Measurements from ENCODE around the gene ERCC6. TPM values are rescaled to one million over a fixed set of nuclear protein-coding genes. Genes with fewer than 3 reads are reported as not detected.

ERCC6 gene
- total and polyA plus RNA-seq, 2 experiments from 2014 or later, result 5.4 to 9.7 TPM

DNA sequence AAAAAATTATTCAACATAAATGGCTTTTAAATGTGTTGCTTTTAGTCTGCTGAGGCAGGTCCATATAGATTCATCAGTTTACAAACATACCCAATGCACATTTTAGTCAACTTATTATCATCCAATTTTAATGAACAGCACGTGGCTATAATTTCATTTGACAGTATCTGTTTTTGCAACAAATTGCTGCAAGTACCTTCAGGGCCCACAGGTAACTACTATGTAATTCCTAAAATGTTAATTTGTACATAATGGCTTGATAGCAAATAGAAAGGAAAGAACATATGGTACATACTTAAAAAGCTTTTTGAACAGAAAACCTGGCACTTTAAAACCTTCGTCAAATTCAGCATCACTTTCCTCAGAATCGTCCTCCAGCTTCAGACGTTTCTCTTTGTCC lies 33.3 kb downstream of the ERCC6 start:
- Histone ChIP-seq H3K9me3 (ENCODE audit: low read depth) (no peaks in the 10 kb centered on the region), H3K27me3 (no peaks in the 10 kb centered on the region), H3K4me1 (ENCODE audit: low read depth) (no peaks in the 10 kb centered on the region), H3K36me3 (peaks cover 3% of the 10 kb centered on the region), H3K4me3 (no peak overlapping the region), H3K27ac (no peak overlapping the region)
- TF ChIP-seq, protein P1, sequence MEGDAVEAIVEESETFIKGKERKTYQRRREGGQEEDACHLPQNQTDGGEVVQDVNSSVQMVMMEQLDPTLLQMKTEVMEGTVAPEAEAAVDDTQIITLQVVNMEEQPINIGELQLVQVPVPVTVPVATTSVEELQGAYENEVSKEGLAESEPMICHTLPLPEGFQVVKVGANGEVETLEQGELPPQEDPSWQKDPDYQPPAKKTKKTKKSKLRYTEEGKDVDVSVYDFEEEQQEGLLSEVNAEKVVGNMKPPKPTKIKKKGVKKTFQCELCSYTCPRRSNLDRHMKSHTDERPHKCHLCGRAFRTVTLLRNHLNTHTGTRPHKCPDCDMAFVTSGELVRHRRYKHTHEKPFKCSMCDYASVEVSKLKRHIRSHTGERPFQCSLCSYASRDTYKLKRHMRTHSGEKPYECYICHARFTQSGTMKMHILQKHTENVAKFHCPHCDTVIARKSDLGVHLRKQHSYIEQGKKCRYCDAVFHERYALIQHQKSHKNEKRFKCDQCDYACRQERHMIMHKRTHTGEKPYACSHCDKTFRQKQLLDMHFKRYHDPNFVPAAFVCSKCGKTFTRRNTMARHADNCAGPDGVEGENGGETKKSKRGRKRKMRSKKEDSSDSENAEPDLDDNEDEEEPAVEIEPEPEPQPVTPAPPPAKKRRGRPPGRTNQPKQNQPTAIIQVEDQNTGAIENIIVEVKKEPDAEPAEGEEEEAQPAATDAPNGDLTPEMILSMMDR (IDR thresholded peaks at IDR 0.05; ENCODE audit: low read depth, low read length), result no peak
- no peak for DNase-seq (ENCODE audit: low read depth in 1 of 2, low spot score in 1 of 2)

DNA sequence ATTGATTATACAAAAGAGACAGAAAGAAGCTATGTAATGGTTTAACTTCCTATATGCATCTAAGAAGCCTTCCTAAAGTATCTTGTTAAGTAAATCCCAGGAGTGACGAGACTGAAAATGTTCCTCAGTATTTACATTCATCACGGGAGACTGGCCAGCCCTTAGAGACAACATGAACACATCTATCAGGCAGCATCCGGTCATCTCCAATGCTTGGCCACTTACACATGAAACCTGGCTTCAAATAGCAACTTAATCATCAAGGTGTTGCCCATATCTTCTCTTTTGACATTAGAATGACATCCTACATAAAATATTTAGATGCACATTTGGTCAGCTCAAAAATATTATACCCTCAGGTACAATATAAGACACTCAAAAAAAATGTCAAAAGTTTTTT lies 33.8 kb downstream of the ERCC6 start:
- H3K9me3 ChIP-seq (ENCODE audit: low read depth), result no peaks in the 10 kb centered on the region
- TF ChIP-seq, protein P1 (IDR thresholded peaks at IDR 0.05; ENCODE audit: low read depth, low read length), result no peak
- no peak overlapping the region for H3K27ac ChIP-seq
- H3K4me1 ChIP-seq (ENCODE audit: low read depth), result no peaks in the 10 kb centered on the region
- H3K27me3 ChIP-seq, result no peaks in the 10 kb centered on the region
- H3K36me3 ChIP-seq, result peaks cover 3% of the 10 kb centered on the region
- no peak overlapping the region for H3K4me3 ChIP-seq
- no peak for DNase-seq (ENCODE audit: low read depth in 1 of 2, low spot score in 1 of 2)

DNA sequence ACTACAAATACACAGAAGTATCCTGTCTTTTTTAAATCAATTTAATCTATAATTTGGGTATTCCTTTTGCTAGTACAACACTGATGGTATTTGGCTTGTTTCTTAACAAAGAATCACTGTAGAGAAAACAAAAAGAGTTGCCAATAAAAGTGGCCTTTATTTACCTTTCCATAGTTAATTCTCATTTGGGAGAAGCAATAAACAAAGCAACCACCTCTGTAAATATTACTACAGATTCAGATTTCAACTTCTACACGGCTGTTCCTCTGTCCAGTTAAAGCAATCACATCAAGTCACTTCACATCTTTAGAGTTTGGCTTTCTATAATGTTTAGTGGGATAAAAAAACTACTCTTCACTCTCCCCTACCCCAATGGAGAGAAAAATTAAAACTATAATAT lies 34.4 kb downstream of the ERCC6 start:
- H3K36me3 ChIP-seq, result peaks cover 3% of the 10 kb centered on the region
- TF ChIP-seq, protein P1 (IDR thresholded peaks at IDR 0.05; ENCODE audit: low read depth, low read length), result no peak

DNA sequence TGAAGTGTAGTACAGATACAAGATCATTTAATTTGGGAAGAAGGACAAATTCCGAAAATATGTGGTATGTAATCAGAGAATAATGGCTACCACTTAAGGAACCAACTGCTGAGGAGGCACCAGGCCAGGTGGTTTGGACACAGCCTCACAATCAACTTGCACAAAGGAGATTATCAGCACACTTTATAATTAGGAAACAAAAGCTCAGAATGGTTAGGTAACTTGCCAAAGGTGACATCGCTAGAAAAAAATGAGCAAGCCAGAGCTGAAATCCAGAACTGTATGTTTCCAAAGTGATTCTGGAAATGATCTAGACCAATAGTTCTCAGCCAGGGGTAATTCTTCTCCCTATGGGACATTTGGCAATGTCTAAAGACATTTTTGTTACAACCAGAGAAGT lies 36.6 kb downstream of the ERCC6 start:
- peak in 1 of 2 donors; percentile 51 for DNase-seq (ENCODE audit: low read depth in 1 of 2, low spot score in 1 of 2)
- TF ChIP-seq, protein P1 (IDR thresholded peaks at IDR 0.05; ENCODE audit: low read depth, low read length), result no peak
- Histone ChIP-seq H3K27ac (no peak overlapping the region), H3K27me3 (no peaks in the 10 kb centered on the region), H3K4me1 (ENCODE audit: low read depth) (no peaks in the 10 kb centered on the region), H3K9me3 (ENCODE audit: low read depth) (no peaks in the 10 kb centered on the region), H3K36me3 (peaks cover 3% of the 10 kb centered on the region), H3K4me3 (no peak overlapping the region)

More for the DNA sequence above, 34.4 kb downstream of the ERCC6 start:
- Histone ChIP-seq H3K27ac (no peak overlapping the region), H3K4me1 (ENCODE audit: low read depth) (no peaks in the 10 kb centered on the region), H3K4me3 (no peak overlapping the region), H3K9me3 (ENCODE audit: low read depth) (no peaks in the 10 kb centered on the region), H3K27me3 (no peaks in the 10 kb centered on the region)
- no peak for DNase-seq (ENCODE audit: low read depth in 1 of 2, low spot score in 1 of 2)

DNA sequence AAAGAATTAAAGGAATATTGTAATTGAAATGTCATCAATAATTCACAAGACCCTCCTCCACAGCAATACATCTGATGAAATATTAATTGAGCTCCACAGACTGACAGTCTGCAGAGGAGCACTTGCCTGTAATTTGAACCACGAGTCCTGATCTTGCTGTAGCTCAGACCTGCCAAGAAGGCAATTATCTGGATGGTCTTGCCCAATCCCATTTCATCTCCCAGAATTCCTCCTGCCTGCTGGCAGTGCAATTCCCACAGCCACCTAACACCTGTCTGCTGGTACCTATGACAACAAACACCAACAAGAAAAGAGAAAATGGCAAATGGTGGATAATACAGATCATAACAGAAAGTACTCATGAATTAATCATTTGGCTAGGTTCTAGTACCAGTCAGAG lies 38.5 kb downstream of the ERCC6 start:
- peaks cover 1% of the 10 kb centered on the region for H3K36me3 ChIP-seq
- H3K4me1 ChIP-seq (ENCODE audit: low read depth), result no peaks in the 10 kb centered on the region
- TF ChIP-seq, protein P1 (IDR thresholded peaks at IDR 0.05; ENCODE audit: low read depth, low read length), result no peak
- H3K27ac ChIP-seq, result no peak overlapping the region
- no peaks in the 10 kb centered on the region for H3K9me3 ChIP-seq (ENCODE audit: low read depth)
- H3K27me3 ChIP-seq, result no peaks in the 10 kb centered on the region
- no peak for DNase-seq (ENCODE audit: low read depth in 1 of 2, low spot score in 1 of 2)
- H3K4me3 ChIP-seq, result no peak overlapping the region
